ENCODE data around the gene TEN1. TPM values are rescaled to one million over a fixed set of nuclear protein-coding genes. Genes with fewer than 3 reads are reported as not detected.
"Not testable (repeated sequence)": the region's sequence is repeated elsewhere in the genome, so short reads cannot be mapped to it uniquely, and the experiment has no call there.

Gene TEN1
- total RNA-seq, 1 experiment from 2014 or later, result 62.9 TPM

DNA sequence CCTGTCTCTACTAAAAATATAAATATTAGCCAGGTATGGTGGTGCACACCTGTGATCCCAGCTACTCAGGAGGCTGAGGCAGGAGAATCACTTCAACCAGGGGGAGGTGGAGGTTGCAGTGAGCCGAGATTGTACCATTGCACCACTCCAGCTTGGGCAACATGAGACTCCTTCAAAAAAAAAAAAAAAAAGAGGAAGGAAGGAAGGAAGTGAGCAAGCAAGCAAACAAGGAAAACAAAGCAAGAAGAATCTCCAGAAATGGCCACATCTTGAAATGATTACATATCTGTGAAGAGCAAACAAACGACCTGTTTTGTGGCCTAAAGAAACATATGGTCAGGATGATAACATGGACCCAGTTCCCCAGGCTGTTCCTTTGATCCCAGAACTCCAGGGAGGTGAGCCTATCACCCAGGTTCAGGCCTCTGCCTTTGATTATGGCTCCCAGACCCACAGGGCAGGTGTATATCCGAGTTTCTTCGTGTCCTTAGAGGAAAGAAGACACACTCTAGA is 9.0 kb upstream of the TEN1 start:
- no peak for DNase-seq (ENCODE audit: low read depth, low spot score)

DNA sequence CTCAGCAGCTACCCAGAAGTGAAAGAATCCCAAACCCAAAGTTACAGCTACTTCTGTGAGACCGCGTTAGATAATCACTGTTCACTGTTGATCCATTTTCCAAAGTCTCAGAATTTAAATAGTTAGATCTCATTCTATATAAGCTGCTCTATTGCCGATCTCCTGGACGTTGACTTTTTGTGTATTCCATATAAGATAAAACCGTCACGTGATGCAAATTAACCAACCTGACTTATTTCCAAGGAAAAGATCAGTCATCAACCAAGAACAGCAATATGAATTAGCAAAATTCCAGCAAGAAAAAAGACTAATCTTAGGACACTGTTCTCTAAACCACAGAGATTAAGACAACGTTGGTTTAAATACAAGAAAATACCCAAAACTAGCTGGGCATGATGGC is 8.4 kb upstream of the TEN1 start:
- DNase-seq (ENCODE audit: low read depth, low spot score), result no peak
- in situ Hi-C loops (cut with HindIII; ENCODE audit: low pct_unique_long_range_greater_than_20kb, low sequenced_read_pairs), result no loop called here

More for the DNA sequence above, 9.0 kb upstream of the TEN1 start:
- in situ Hi-C loops (cut with HindIII; ENCODE audit: low pct_unique_long_range_greater_than_20kb, low sequenced_read_pairs), result no loop called here

- DNase-seq (ENCODE audit: low read depth, low spot score); in situ Hi-C loops (cut with HindIII; ENCODE audit: low pct_unique_long_range_greater_than_20kb, low sequenced_read_pairs): not testable (repeated sequence)
Observed at GRCh38 chr17:75975187-75975586, 3.9 kb upstream of the TEN1 start.

DNA sequence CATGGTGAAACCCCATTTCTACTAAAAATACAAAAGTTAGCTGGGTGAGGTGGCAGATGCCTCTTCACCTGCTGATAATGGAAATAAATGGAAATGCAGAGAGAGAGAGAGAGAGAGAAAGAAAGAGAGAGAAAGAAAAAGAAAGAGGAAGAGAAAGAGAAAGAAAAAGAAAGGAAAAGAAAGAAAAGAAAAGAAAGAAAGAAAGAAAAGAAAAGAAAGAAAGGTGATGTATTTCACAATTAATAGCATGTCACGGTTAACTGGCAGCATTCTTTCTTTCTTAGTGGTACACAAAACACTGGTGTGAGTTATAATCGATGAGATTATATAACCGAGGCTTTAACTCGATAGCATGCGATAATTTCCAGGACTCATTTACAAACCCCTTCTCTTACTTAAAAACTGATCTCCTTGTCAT is 3.3 kb upstream of the TEN1 start:
- no peak for DNase-seq (ENCODE audit: low read depth, low spot score)
- in situ Hi-C loops (cut with HindIII; ENCODE audit: low pct_unique_long_range_greater_than_20kb, low sequenced_read_pairs), result no loop called here

- in situ Hi-C loops (cut with HindIII; ENCODE audit: low pct_unique_long_range_greater_than_20kb, low sequenced_read_pairs), result no loop called here
- no peak for DNase-seq (ENCODE audit: low read depth, low spot score)
Observed at GRCh38 chr17:75976175-75976848, 2.7 kb upstream of the TEN1 start.

DNA sequence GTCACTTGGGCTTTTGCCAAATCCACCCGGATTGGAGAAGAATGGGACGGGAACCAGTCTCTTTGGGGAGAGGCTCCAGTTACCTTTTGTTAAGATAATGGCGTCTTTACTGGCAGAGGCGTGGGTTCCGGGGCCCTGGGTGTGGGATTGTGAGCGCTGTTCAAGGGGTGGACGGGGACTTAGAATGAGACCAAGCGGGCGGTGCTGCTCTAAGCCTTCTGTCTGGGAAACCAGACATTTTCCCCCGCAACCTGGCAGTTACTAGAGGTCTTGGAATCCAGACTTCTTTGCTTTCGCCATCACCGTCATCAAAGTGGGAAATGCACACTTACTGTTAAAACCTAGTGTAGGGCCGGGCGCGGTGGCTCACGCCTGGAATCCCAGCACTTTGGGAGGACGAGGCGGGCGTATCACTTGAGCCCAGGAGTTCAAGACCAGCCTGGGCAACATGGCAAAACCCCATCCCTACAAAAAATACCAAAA is 706 bp downstream of the TEN1 start:
- in situ Hi-C loops (cut with HindIII; ENCODE audit: low pct_unique_long_range_greater_than_20kb, low sequenced_read_pairs), result no loop called here
- no peak for DNase-seq (ENCODE audit: low read depth, low spot score)

DNA sequence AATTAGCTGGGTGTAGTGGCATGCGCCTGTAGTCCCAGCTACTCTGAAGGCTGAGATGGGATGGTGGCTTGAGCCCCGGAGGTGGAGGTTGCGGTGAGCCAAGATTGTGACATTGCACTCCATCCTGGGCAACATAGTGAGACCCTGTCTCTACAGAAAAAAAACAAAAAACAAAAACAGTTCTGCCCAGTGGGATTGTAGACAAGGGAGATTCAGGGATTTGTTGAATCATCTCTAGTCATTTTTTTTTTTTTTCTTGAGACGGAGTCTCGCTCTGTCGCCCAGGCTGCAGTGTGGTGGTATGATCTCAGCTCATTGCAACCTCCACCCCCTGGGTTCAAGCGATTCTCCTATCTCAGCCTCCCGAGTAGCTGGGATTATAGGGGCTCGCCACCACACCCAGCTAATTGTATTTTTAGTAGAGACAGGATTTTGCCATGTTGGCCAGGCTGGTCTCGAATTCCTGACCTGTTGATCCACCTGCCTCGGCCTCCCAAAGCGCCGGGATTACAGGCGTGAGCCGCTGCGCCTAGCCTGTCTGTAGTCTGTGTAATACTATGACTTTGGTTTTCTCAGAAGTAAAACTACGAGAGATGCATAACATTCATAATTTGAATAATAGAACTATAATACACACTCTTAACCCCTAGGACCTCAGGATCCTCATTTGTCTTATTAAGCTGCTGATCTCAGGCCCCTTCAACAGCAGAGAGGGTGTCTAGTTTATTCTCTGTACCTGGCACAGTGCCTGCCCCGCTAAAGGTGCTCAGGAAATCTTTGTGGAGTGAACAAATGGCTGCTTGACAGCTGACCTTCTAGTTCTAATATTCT is 1.4 kb downstream of the TEN1 start:
- in situ Hi-C loops (cut with HindIII; ENCODE audit: low pct_unique_long_range_greater_than_20kb, low sequenced_read_pairs), result no loop called here
- no peak for DNase-seq (ENCODE audit: low read depth, low spot score)

GRCh38 chr17:75981019-75981615 is 2.1 kb downstream of the TEN1 start:
- no peak for DNase-seq (ENCODE audit: low read depth, low spot score)
- in situ Hi-C loops (cut with HindIII; ENCODE audit: low pct_unique_long_range_greater_than_20kb, low sequenced_read_pairs), result no loop called here

- in situ Hi-C loops (cut with HindIII; ENCODE audit: low pct_unique_long_range_greater_than_20kb, low sequenced_read_pairs), result no loop called here
Observed at GRCh38 chr17:75983501-75984181, 4.6 kb downstream of the TEN1 start.

GRCh38 chr17:75985986-75986385 is 6.9 kb downstream of the TEN1 start:
- in situ Hi-C loops (cut with HindIII; ENCODE audit: low pct_unique_long_range_greater_than_20kb, low sequenced_read_pairs), result no loop called here

More at GRCh38 chr17:75983501-75984181, 4.6 kb downstream of the TEN1 start:
- no peak for DNase-seq (ENCODE audit: low read depth, low spot score)

GRCh38 chr17:75987041-75987440 is 8.0 kb downstream of the TEN1 start:
- DNase-seq (ENCODE audit: low read depth, low spot score), result no peak
- in situ Hi-C loops (cut with HindIII; ENCODE audit: low pct_unique_long_range_greater_than_20kb, low sequenced_read_pairs), result no loop called here

More at GRCh38 chr17:75985986-75986385, 6.9 kb downstream of the TEN1 start:
- DNase-seq (ENCODE audit: low read depth, low spot score), result no peak

GRCh38 chr17:75991396-75991795 is 12.4 kb downstream of the TEN1 start:
- in situ Hi-C loops (cut with HindIII; ENCODE audit: low pct_unique_long_range_greater_than_20kb, low sequenced_read_pairs), result no loop called here
- DNase-seq (ENCODE audit: low read depth, low spot score), result no peak

DNA sequence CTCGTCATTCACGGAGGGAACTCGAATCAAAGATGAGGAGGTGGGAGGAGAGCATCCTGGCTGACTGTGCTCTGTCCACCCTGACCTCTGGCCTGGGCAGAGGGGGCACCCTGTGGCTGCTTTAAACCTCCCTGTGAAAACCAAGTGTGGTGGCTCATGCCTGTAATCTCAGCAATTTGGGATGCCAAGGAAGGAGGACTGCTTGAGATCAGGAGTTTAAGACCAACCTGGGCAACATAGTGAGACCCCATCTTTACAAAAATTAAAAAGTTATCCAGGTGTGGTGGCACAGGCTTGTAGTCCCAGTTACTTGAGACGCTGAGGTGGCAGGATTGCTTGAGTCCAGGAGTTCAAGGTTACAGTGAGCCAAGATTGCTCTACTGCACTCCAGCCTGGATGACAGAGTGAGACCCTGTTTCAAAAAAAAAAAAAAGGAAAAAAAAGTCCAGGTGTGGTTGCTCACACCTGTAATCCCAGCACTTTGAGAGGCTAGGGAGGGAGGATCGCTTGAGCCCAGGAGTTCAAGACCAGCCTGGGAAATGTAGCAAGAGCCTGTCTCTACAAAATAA is 15.8 kb downstream of the TEN1 start:
- in situ Hi-C loops (cut with HindIII; ENCODE audit: low pct_unique_long_range_greater_than_20kb, low sequenced_read_pairs), result no loop called here
- no peak for DNase-seq (ENCODE audit: low read depth, low spot score)

DNA sequence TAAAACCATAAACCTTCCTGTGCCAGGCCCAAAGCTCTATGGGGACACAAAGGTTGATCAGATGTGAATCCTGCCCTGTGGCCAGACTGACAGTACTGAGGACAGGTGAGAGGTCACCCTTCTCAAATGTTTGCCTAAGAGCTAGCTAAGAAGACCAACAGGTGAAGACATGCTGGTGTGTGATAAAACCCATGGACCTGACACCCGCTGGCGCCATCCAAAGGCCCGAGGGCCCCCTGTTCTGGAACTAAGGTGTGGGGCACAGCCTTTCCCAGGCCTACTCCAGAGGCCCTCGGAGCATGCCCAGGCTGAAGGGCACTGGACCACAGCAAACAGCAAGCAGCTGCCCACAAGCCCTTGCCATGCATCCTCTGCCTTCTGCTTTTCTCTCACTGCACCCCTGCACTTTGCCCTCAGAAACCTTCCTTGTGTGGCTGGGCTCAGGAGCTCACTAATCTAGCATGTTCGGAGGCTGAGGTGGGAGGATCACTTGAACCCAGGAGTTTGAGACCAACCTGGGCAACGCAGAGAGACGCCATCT is 16.4 kb downstream of the TEN1 start:
- no peak for DNase-seq (ENCODE audit: low read depth, low spot score)
- in situ Hi-C loops (cut with HindIII; ENCODE audit: low pct_unique_long_range_greater_than_20kb, low sequenced_read_pairs), result no loop called here

GRCh38 chr17:75996665-75997590 is 17.9 kb downstream of the TEN1 start:
- DNase-seq (ENCODE audit: low read depth, low spot score), result peak; percentile 35

GRCh38 chr17:75998327-75998795 is 19.3 kb downstream of the TEN1 start:
- DNase-seq (ENCODE audit: low read depth, low spot score), result peak; percentile 43
- in situ Hi-C loops (cut with HindIII; ENCODE audit: low pct_unique_long_range_greater_than_20kb, low sequenced_read_pairs), result no loop called here

More at GRCh38 chr17:75996665-75997590, 17.9 kb downstream of the TEN1 start:
- in situ Hi-C loops (cut with HindIII; ENCODE audit: low pct_unique_long_range_greater_than_20kb, low sequenced_read_pairs), result no loop called here
